IMR-90 (cell line): ENCODE measurements around the gene DNAJC22. TPM values are rescaled to one million over a fixed set of nuclear protein-coding genes. Genes with fewer than 3 reads are reported as not detected.
"Not testable (repeated sequence)": the region's sequence is repeated elsewhere in the genome, so short reads cannot be mapped to it uniquely, and the experiment has no call there.

Experiments
- ATAC-seq: fragments of 200-7000 bp; cut with Tn5 transposase; 2 replicates; pipeline ENCODE4 v1.9.1; 2020; ENCODE audit warnings: low read depth, mild to moderate bottlenecking, moderate library complexity
- BruUV-seq: library from RNA; stranded (reverse); fragments of 400-500 nt; replicated peaks from 2 replicates; lab custom pipeline; 2021; lab: Mats Ljungman, UMichigan
- CTCF ChIA-PET: fragments of 300-600 bp; formaldehyde crosslinking; extraction: SDS; loops from one replicate; lab custom pipeline; 2021; ENCODE audit warnings: antibody characterized with exemption; lab: Yijun Ruan, JAX
- POLR2A ChIA-PET: fragments of 300-600 bp; sonication (Branson Sonifier 250); formaldehyde crosslinking; loops from one replicate; lab custom pipeline; 2022; ENCODE audit warnings: antibody characterized with exemption; ENCODE audit not compliant: unreplicated experiment; lab: Charles Lee
- DNase-seq: peaks from one replicate; pipeline ENCODE4 v3.0.0; 2013
- H2AFZ ChIP-seq: replicated peaks from 2 replicates; pipeline ENCODE3; 2013; ENCODE audit warnings: low read length, mild to moderate bottlenecking; ENCODE audit not compliant: poor library complexity
- H2AK5ac ChIP-seq: 2 replicates; pipeline ENCODE4 v1.6.1; 2013; ENCODE audit warnings: low read depth, low read length, inconsistent platforms
- H2AK9ac ChIP-seq: replicated peaks from 2 replicates; pipeline ENCODE3; 2013; ENCODE audit warnings: mild to moderate bottlenecking, low read depth, low read length, moderate library complexity; ENCODE audit not compliant: poor library complexity
- H2BK120ac ChIP-seq: 2 replicates; pipeline ENCODE4 v1.6.1; 2013; ENCODE audit warnings: low read depth, low read length, inconsistent platforms
- H2BK15ac ChIP-seq: 3 replicates; pipeline ENCODE4 v1.6.1; 2013; ENCODE audit warnings: low read depth, low read length, inconsistent platforms
- H2BK20ac ChIP-seq: 2 replicates; pipeline ENCODE4 v1.6.1; 2013; ENCODE audit warnings: low read depth, mild to moderate bottlenecking, inconsistent platforms, low read length, moderate library complexity
- H2BK5ac ChIP-seq: 2 replicates; pipeline ENCODE4 v1.6.1; 2013; ENCODE audit warnings: mild to moderate bottlenecking, low read depth, low read length, inconsistent platforms; ENCODE audit not compliant: poor library complexity, severe bottlenecking
- H3K14ac ChIP-seq: replicated peaks from 2 replicates; pipeline ENCODE4 v1.6.1; 2013; ENCODE audit warnings: low read depth, low read length, inconsistent platforms
- H3K18ac ChIP-seq: 2 replicates; pipeline ENCODE4 v1.6.1; 2013; ENCODE audit warnings: low read depth, low read length, control low read depth
- H3K23ac ChIP-seq: 2 replicates; pipeline ENCODE4 v1.6.1; 2013; ENCODE audit warnings: low read depth, low read length, inconsistent platforms
- H3K27ac ChIP-seq: 2 replicates; pipeline ENCODE4 v1.5.1; 2013; ENCODE audit warnings: mild to moderate bottlenecking, control low read depth, low read length; ENCODE audit not compliant: insufficient read depth
- H3K27me3 ChIP-seq: 2 replicates; pipeline ENCODE4 v1.6.1; 2013; ENCODE audit warnings: low read length; ENCODE audit not compliant: control insufficient read depth, insufficient read depth
- H3K36me3 ChIP-seq: 2 replicates; pipeline ENCODE4 v1.6.1; 2013; ENCODE audit warnings: low read length, mixed read lengths; ENCODE audit not compliant: control insufficient read depth, insufficient read depth
- H3K4ac ChIP-seq: 2 replicates; pipeline ENCODE4 v1.6.1; 2013; ENCODE audit warnings: low read depth, low read length, inconsistent platforms
- H3K4me1 ChIP-seq: 2 replicates; pipeline ENCODE4 v1.6.1; 2013; ENCODE audit warnings: low read length, mixed read lengths; ENCODE audit not compliant: control insufficient read depth, insufficient read depth
- H3K4me2 ChIP-seq: 2 replicates; pipeline ENCODE4 v1.6.1; 2013; ENCODE audit warnings: low read depth, mild to moderate bottlenecking, control low read depth, low read length, moderate library complexity
- H3K4me3 ChIP-seq: 2 replicates; pipeline ENCODE4 v1.5.1; 2013; ENCODE audit warnings: low read depth, mild to moderate bottlenecking, control low read depth, low read length, moderate library complexity; ENCODE audit not compliant: insufficient read depth
- H3K56ac ChIP-seq: 2 replicates; pipeline ENCODE4 v1.6.1; 2013; ENCODE audit warnings: low read length, inconsistent platforms; ENCODE audit not compliant: insufficient read depth; ENCODE audit errors: extremely low read depth
- H3K79me1 ChIP-seq, 2 experiments: 2 replicates each; pipeline ENCODE4 v1.6.1; 2013; ENCODE audit warnings: low read length in 2 of 2, inconsistent platforms in 1 of 2, low read depth in 1 of 2
- H3K9ac ChIP-seq: 2 replicates; pipeline ENCODE4 v1.6.1; 2013; ENCODE audit warnings: low read depth, low read length, control low read depth
- H3K9me1 ChIP-seq: 2 replicates; pipeline ENCODE4 v1.6.1; 2013; ENCODE audit warnings: low read length, inconsistent platforms; ENCODE audit not compliant: insufficient read depth
- H3K9me3 ChIP-seq: 2 replicates; pipeline ENCODE4 v1.6.1; 2013; ENCODE audit warnings: low read length; ENCODE audit not compliant: control insufficient read depth, insufficient read depth
- H4K20me1 ChIP-seq: 2 replicates; pipeline ENCODE4 v1.6.1; 2013; ENCODE audit warnings: low read length, inconsistent platforms; ENCODE audit not compliant: insufficient read depth
- H4K5ac ChIP-seq: 2 replicates; pipeline ENCODE4 v1.6.1; 2013; ENCODE audit warnings: mild to moderate bottlenecking, low read depth, low read length, control low read depth
- H4K8ac ChIP-seq, 2 experiments: 2 replicates each; pipeline ENCODE4 v1.6.1; 2013; ENCODE audit warnings: low read depth in 2 of 2, low read length in 2 of 2, control low read depth in 1 of 2, inconsistent platforms in 1 of 2
- H4K91ac ChIP-seq: 2 replicates; pipeline ENCODE4 v1.6.1; 2013; ENCODE audit warnings: low read depth, low read length, inconsistent platforms; ENCODE audit not compliant: insufficient read depth
- WGBS, 2 experiments: methylation state at CpG; one replicate each; pipeline versions ENCODE4 v1.1.5 to v1.1.7; 2013; ENCODE audit warnings: missing lambda C conversion rate in 2 of 2; ENCODE audit not compliant: insufficient read length in 1 of 2; ENCODE audit errors: extremely low coverage in 2 of 2; 5-methylcytosine and 5-hydroxymethylcytosine counted together
- dilution Hi-C: fragments of 300-500 bp; cut with HindIII; formaldehyde crosslinking; loops from one replicate; pipeline ENCODE4 v1.14.3; 2018; ENCODE audit warnings: low sequenced_read_pairs; ENCODE audit not compliant: unreplicated experiment
- in situ Hi-C: fragments of 300-500 bp; cut with MboI; formaldehyde crosslinking; loops from 3 replicates; pipeline ENCODE4 v1.14.3; 2019; ENCODE audit warnings: low sequenced_read_pairs, inconsistent platforms, mixed read lengths
- intact Hi-C: fragments of 100-400 bp; cut with micrococcal nuclease; formaldehyde crosslinking; loops from 2 replicates; pipeline ENCODE4 v1.10.0; 2022
- polyA plus RNA-seq, 3 experiments: library from polyadenylated mRNA; depleted of rRNA; stranded (reverse); fragments of >200 nt; gene quantifications; 2 replicates each; pipeline ENCODE4 v1.2.3, GENCODE V29; 2012; ENCODE audit warnings: low replicate concordance in 1 of 3
- total RNA-seq: library from RNA; depleted of rRNA; stranded (reverse); fragments of >200 nt; gene quantifications from 2 replicates; pipeline ENCODE4 v1.2.3, GENCODE V29; 2012

The DNAJC22 gene
- total and polyA plus RNA-seq, 2 of the 4 experiments (the other 2 are of a cell fraction): 8.1 to 8.2 TPM

DNA sequence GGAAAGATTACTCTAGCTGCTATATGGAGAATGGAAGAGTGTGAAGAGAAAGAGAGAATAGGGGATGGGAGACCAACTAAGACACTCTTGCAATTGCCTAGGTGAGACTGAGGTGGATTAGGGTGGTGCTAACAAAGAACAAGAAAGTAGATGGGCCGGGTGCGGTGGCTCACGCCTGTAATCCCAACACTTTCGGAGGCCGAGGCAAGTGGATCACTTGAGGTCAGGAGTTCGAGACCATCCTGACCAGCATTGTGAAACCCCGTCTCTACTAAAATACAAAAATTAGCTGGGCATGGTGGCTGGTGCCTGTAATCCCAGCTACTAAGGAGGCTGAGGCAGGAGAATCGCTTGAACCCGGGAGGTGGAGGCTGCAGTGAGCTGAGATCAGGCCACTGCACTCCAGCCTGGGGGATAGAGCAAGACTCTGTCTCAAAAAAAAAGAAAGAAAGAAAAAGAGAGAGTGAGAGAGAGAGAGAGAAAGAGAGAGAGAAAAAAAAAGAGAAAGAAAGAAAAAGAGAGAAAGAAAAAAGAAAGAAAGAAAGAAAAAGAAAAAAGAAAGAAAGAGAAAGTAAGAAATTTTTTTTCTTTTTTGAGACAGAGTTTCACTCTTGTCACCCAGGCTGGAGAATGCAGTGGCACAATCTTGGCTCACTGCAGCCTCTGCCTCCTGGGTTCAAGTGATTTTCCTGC is 26.1 kb upstream of the DNAJC22 start:
- H4K8ac ChIP-seq, dilution Hi-C loops, H2AK5ac ChIP-seq: not testable (repeated sequence)

More for the DNA sequence above, 26.1 kb upstream of the DNAJC22 start:
- H3K27ac ChIP-seq, H3K4me1 ChIP-seq, H3K18ac ChIP-seq, H3K27me3 ChIP-seq, BruUV-seq, H2AK9ac ChIP-seq, DNase-seq, H3K9ac ChIP-seq, intact Hi-C loops, H3K4me2 ChIP-seq, H2BK5ac ChIP-seq, H4K5ac ChIP-seq, H3K56ac ChIP-seq, H3K14ac ChIP-seq, H2BK120ac ChIP-seq, H4K91ac ChIP-seq, H2BK20ac ChIP-seq, H3K23ac ChIP-seq, in situ Hi-C loops, H3K36me3 ChIP-seq, H3K9me3 ChIP-seq, H3K4me3 ChIP-seq, H2AFZ ChIP-seq, POLR2A ChIA-PET, H2BK15ac ChIP-seq, H3K9me1 ChIP-seq, H3K4ac ChIP-seq, CTCF ChIA-PET, ATAC-seq, H4K20me1 ChIP-seq: not testable (repeated sequence)
- WGBS, 2 experiments: 86% methylated on average over 8 of the region's 9 CpGs; no CpG with 5 or more reads in 1 of the 2 experiments
- peaks cover 9 to 25% of the 10 kb centered on the region in 2 experiments; a peak in 3 of 4 replicates for H3K79me1 ChIP-seq
